Ovary (tissue), 3 donors: Measurements from ENCODE around the gene PTCH1.

ENCODE experiments used
- CTCF ChIP-seq, 3 donors: fragments of 450-650 bp in 2 of 3; fragments of 200-600 bp in 1 of 3; IDR thresholded peaks; one replicate each; pipeline versions ENCODE4 v1.5.1 to v1.8.0; 2016 to 2022; ENCODE audit warnings: antibody characterized with exemption in 3 of 3, mild to moderate bottlenecking in 1 of 3
- POLR2A ChIP-seq: fragments of 450-650 bp; IDR thresholded peaks from one replicate; pipeline ENCODE4 v1.6.1; 2017; ENCODE audit warnings: antibody characterized with exemption, mild to moderate bottlenecking, moderate library complexity
- donor health status: DM: no; HTN: no; CAD: no.

- TF ChIP-seq POLR2A (no peak), CTCF (IDR thresholded peaks at IDR 0.05) (no peak)
Measured at GRCh38 chr9:95479330-95479729, 37.4 kb downstream of the PTCH1 start.
